A673 (cell line): ENCODE data around the gene DNAJC6. TPM values are rescaled to one million over a fixed set of nuclear protein-coding genes. Genes with fewer than 3 reads are reported as not detected.

Experiments
- BruUV-seq: library from RNA; stranded (reverse); fragments of 400-500 nt; replicated peaks from 2 replicates; lab custom pipeline; 2021; lab: Mats Ljungman, UMichigan
- CTCF ChIA-PET: fragments of 300-600 bp; sonication (Branson Sonifier 250); formaldehyde crosslinking; loops from one replicate; lab custom pipeline; 2022; ENCODE audit warnings: antibody characterized with exemption; lab: Charles Lee
- POLR2A ChIA-PET: fragments of 300-600 bp; sonication (Branson Sonifier 250); formaldehyde crosslinking; loops from one replicate; lab custom pipeline; 2022; ENCODE audit warnings: antibody characterized with exemption; ENCODE audit not compliant: low non-redundant PET; lab: Charles Lee
- DNase-seq: peaks from one replicate; pipeline ENCODE4 v3.0.0-alpha.2; 2015; ENCODE audit warnings: low spot score
- H3K27ac ChIP-seq: fragments of 200-600 bp; sonication (generic); 2 replicates; pipeline ENCODE4 v1.5.1; 2016; ENCODE audit warnings: mixed run types, low read depth, mild to moderate bottlenecking, mixed read lengths, antibody characterized with exemption, low read length; ENCODE audit not compliant: poor library complexity, severe bottlenecking
- H3K27me3 ChIP-seq: fragments of 200-600 bp; sonication (generic); replicated peaks from 2 replicates; pipeline ENCODE4 v1.6.1; 2017; ENCODE audit warnings: mixed run types, low read depth, mild to moderate bottlenecking, mixed read lengths, antibody characterized with exemption, low read length; ENCODE audit not compliant: insufficient read depth, poor library complexity
- H3K36me3 ChIP-seq: fragments of 200-600 bp; sonication (generic); 2 replicates; pipeline ENCODE4 v1.6.1; 2016; ENCODE audit warnings: mixed run types, mild to moderate bottlenecking, mixed read lengths, antibody characterized with exemption, low read length; ENCODE audit not compliant: insufficient read depth, poor library complexity, severe bottlenecking
- H3K4me1 ChIP-seq: fragments of 200-600 bp; sonication (generic); 2 replicates; pipeline ENCODE4 v1.6.1; 2017; ENCODE audit warnings: mixed run types, mild to moderate bottlenecking, mixed read lengths, antibody characterized with exemption, low read length; ENCODE audit not compliant: insufficient read depth, poor library complexity, severe bottlenecking
- H3K4me3 ChIP-seq: fragments of 200-600 bp; sonication (generic); 2 replicates; pipeline ENCODE4 v1.5.1; 2016; ENCODE audit warnings: low read depth, mixed run types, mild to moderate bottlenecking, mixed read lengths, low read length; ENCODE audit not compliant: poor library complexity, severe bottlenecking
- H3K9me3 ChIP-seq: fragments of 200-600 bp; sonication (generic); 2 replicates; pipeline ENCODE4 v1.6.1; 2016; ENCODE audit warnings: mixed run types, low read depth, mild to moderate bottlenecking, mixed read lengths, antibody characterized with exemption, low read length; ENCODE audit not compliant: poor library complexity, severe bottlenecking
- CTCF ChIP-seq: fragments of 300-800, 200-600 bp; sonication (generic); conservative IDR thresholded peaks from 2 replicates; pipeline ENCODE4 v1.5.1; 2017; ENCODE audit warnings: low read depth, mild to moderate bottlenecking, antibody characterized with exemption, low read length, moderate library complexity, mixed read lengths
- EZH2 ChIP-seq: fragments of 200-600 bp; sonication (generic); IDR thresholded peaks from 2 replicates; pipeline ENCODE4 v1.6.1; 2017; ENCODE audit warnings: borderline replicate concordance, low read depth, mild to moderate bottlenecking, mixed read lengths, antibody characterized with exemption, low read length; ENCODE audit not compliant: poor library complexity, severe bottlenecking
- intact Hi-C: fragments of 100-400 bp; cut with micrococcal nuclease; formaldehyde crosslinking; loops from one replicate; pipeline ENCODE4 v1.10.0; 2022; ENCODE audit not compliant: unreplicated experiment
- total RNA-seq: library from RNA; stranded (reverse); gene quantifications from 2 replicates; pipeline ENCODE4 v1.2.3, GENCODE V29; 2021

The DNAJC6 gene
- total RNA-seq, 1 experiment from 2014 or later = 1.1 TPM

- intact Hi-C loops = no loop called here
- peaks cover 5% of the 10 kb centered on the region for H3K4me1 ChIP-seq
- H3K36me3 ChIP-seq = no peaks in the 10 kb centered on the region
- no peaks in the 10 kb centered on the region for H3K9me3 ChIP-seq
- no TSS peak for BruUV-seq
- POLR2A ChIA-PET = no interaction called here
- TF ChIP-seq CTCF (no peak), EZH2 (no peak)
- H3K27ac ChIP-seq = no peak overlapping the region
- CTCF ChIA-PET = no interaction called here
- DNase-seq = no peak
- H3K27me3 ChIP-seq = peaks cover 5% of the 10 kb centered on the region
- H3K4me3 ChIP-seq = no peak overlapping the region
Observed at GRCh38 chr1:65418522-65419185, 109.3 kb downstream of the DNAJC6 start.

DNA sequence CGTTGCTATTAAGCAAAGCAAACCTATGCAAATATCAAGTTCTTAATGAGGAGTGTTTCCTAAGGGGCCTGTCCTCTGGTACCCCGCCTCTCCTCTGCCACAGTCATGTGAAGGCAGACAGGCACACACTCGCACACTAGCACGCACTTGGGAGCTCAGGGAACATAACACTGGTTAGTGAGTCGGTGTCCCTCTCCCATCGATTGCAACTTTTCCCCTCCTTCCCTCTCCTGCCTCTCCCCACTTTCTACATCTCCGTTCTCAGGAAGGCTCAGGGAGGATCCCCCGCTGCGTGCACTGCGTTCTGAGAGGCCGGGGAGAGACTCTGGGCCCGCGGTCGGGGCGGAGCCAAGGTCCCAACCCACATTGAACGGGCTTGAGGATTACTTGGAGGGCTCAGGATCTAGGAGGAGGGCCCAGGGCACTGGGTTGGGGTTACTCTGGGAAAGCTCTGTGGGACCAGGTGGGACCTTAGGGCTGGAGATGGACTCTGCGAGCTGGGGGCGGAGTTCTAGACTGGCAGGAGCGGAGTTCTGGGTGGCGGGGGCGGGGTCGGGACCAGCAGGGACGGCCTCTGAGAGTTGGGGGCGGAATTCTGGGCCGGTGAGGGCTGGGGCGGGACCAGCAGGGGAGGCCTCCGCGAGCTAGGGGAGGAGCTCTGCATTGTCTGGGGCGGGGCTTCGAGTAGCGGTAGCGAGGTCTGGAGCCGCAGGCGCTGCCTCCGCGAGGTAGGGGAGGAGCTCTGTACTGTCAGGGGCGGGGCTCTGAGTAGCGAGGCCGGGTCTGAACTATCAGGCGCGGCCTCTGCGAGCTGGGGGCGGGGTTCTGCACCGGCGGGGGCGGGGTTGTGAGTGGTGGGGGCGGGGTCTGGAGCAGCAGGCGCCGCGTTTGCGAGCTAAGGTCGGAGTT is 110.6 kb downstream of the DNAJC6 start:
- Histone ChIP-seq H3K4me3 (peak overlapping the region; percentile 66), H3K27ac (peak overlapping the region; percentile 89), H3K4me1 (peaks cover 5% of the 10 kb centered on the region), H3K36me3 (no peaks in the 10 kb centered on the region), H3K9me3 (no peaks in the 10 kb centered on the region), H3K27me3 (peaks cover 5% of the 10 kb centered on the region)
- BruUV-seq = no TSS peak
- DNase-seq = peak; percentile 97
- TF ChIP-seq CTCF (no peak), EZH2 (no peak)
- ChIA-PET CTCF (interaction anchor here (1.0 to 1.1 kb wide), 2 partner anchors 11 to 268 kb away, joined by 3 to 5 read pairs; no protein-coding TSS in a partner anchor), POLR2A (interaction anchor here (0.6 kb wide), 1 partner anchor 351 kb away, joined by 6 read pairs; no protein-coding TSS in a partner anchor)
- intact Hi-C loops = loop anchor here (5.0 kb wide), 1 partner anchor 168 kb away; no protein-coding TSS in a partner anchor

GRCh38 chr1:65420590-65421350 is 111.4 kb downstream of the DNAJC6 start, which contains the start of the genes LEPR and LEPROT:
Gene LEPR, plus strand, starts transcription at chr1:65420668. Its CDS starts 144,898 bp downstream, at chr1:65565566.
Gene LEPROT, plus strand, starts transcription at chr1:65420668. Its CDS starts 57 bp downstream, at chr1:65420725.
- H3K4me1 ChIP-seq = peaks cover 5% of the 10 kb centered on the region
- ChIA-PET POLR2A (interaction anchor here (0.6 kb wide), 1 partner anchor 78 kb away, joined by 3 read pairs; no protein-coding TSS in a partner anchor), CTCF (interaction anchor here (1.0 to 1.1 kb wide), 2 partner anchors 11 to 267 kb away, joined by 3 to 5 read pairs; no protein-coding TSS in a partner anchor)
- no peaks in the 10 kb centered on the region for H3K9me3 ChIP-seq
- no TSS peak for BruUV-seq
- no peaks in the 10 kb centered on the region for H3K36me3 ChIP-seq
- peak within 1 kb of the TSS; percentile 66 for H3K4me3 ChIP-seq
- H3K27ac ChIP-seq = peak within 1 kb of the TSS; percentile 89
- intact Hi-C loops = loop anchor here (5.0 kb wide), 1 partner anchor 168 kb away; no protein-coding TSS in a partner anchor
- no peak for TF ChIP-seq EZH2
- no peak for TF ChIP-seq CTCF
- peak; percentile 56 for DNase-seq
- no peaks in the 10 kb centered on the region for H3K27me3 ChIP-seq
